Colon (tissue), 2 donors: ENCODE data around the gene PLEKHB2.
"Not testable (repeated sequence)": the region's sequence is repeated elsewhere in the genome, so short reads cannot be mapped to it uniquely, and the experiment has no call there.

ENCODE experiments used
- FAIRE-seq: peaks from 2 replicates; lab custom pipeline; 2012; peaks lifted over from hg19 to GRCh38; lab: Jason Lieb, UNC
- donor health status: control.
- donor health status: control.

The PLEKHB2 gene

GRCh38 chr2:131093696-131094462, 11.3 kb upstream of the PLEKHB2 start:
- no peak for FAIRE-seq

GRCh38 chr2:131094463-131095281, 10.5 kb upstream of the PLEKHB2 start:
- no peak for FAIRE-seq

GRCh38 chr2:131103165-131103564, 2.0 kb upstream of the PLEKHB2 start:
- no peak for FAIRE-seq

DNA sequence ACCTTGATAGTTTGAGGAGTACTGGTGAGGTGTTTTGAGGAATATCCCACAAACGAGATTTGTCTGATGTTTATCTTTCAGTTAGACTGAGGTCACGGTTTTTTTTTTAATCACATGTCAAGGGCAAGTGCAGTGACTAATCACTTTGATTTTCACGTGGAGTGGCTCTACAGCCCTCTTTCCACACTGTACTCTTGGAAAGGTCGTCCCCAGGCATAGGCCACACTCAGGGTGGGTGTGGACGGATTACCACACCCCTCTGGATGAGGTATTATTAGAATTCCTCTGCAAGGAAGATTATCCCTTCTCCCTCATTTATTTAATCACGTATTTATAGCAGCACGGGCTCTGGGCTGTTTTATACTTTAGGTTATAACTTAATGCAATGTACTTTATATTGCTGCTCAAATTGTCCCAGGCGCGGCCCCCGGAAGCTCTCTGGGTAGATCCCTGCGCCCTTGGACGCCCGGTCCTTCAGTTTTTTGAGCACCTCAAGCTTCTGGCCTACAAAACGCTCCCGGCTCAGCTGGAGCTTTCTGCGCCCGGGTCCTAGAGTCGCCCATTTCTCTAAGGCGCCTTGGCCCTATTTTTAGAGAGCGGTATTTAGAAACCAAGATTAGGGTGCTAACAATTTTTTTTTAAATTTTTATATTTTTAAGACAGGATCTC, 515 bp upstream of the PLEKHB2 start:
- no peak for FAIRE-seq

DNA sequence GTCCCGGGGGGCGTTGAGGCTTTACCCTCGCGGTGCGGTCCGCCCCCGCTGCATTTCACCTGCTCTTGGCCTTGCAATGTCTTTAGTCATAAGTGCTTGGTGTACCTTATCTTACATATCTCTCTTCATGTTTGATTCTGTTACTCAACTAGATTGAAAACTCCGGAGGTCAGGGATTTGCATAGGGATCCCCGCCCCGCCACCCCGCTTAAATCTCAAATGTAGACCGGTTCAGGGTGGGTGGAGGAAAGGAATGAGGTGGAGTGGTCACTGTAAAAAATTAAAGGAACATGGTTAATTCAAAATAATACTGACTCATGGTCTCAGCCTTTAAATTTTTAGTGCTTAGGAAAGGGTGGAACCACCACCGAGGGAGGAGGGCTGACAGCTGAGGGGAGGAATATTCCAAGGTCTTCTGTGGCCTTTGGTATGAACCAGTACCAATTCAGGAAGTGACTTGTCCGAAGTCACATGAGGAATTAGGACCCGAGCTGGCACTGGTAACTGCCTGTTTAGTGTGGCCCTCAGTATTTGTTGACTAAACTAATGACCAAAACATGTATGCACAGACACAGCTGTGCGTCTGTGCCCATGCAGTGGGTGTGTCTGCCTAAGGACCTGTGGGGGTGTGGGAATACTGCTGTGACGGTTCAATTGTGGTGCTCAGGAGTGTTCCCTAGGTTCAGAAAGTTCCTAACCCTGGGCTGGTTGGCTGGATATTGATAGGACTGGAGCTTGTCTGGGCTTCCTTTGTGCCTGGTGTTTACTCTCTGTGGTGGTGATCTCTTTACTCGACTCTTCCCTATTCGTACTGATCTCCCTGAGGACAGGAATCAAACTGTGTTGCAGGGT, 1.0 kb downstream of the PLEKHB2 start:
- no peak for FAIRE-seq

DNA sequence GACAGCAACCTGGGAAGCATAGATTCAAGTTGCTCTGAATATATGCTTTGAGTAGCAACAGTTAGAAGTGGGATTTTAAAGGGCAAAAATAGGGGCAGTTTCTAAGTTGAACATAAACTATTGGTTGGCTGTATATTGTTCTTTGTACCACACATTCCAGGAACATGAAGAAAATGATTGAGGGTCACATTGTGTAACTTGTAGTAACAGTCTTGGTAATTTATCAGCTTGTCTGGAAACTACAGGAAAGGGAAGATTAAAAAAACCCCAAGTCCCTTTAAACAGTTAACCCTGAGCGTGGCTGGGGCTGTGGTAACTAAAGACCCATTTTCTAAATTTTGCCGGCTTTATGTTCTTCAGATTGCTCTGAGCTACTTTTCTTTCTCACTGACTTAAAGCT, 7.4 kb downstream of the PLEKHB2 start:
- FAIRE-seq = no peak

GRCh38 chr2:131113566-131114227, 8.6 kb downstream of the PLEKHB2 start:
- no peak for FAIRE-seq

GRCh38 chr2:131114950-131115349, 9.8 kb downstream of the PLEKHB2 start:
- not testable (repeated sequence) for FAIRE-seq

DNA sequence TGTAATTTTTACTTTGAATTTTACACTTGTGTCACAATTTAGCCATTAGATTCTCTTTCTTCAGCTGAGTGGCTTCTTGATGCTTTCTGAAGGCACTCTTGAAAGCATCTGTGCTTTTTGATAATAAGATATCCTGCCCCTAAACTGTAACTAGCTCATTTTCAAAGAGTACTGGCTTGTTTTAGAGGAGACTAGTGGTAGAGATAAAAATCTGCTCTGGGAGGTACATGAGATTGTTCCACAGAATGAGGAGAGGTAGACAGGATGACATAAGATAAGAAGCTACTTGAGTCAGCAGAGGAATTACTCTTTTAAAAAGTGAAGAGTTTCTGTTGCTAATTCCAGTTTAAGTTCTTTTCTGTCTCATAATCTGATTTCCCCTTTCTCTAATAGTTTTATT, 10.6 kb downstream of the PLEKHB2 start:
- no peak for FAIRE-seq

GRCh38 chr2:131120815-131121317, 15.7 kb downstream of the PLEKHB2 start:
- no peak for FAIRE-seq

- no peak for FAIRE-seq
Observed at GRCh38 chr2:131121464-131121863, 16.3 kb downstream of the PLEKHB2 start.

- FAIRE-seq = no peak
Observed at GRCh38 chr2:131122496-131122895, 17.4 kb downstream of the PLEKHB2 start.

DNA sequence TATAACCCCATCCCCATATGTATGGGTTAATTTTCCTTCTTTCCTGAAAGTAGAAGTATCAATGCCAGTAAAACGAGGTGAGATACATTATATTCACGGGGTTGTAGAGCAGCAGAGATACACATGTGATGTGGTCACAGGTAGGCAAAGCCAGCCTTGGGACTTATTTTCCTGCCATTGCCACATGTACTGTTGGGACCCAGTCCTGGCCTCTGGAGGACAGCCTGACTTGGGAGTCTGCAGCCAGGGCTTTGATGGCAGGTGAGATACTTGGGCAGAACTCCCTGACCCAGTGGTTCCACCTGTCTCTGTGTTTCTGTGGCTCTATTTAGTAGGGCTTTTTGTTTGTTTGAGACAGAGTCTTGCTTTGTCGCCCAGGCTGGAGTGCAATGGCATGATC, 18.1 kb downstream of the PLEKHB2 start:
- no peak for FAIRE-seq

- no peak for FAIRE-seq
Observed at GRCh38 chr2:131125195-131125757, 20.1 kb downstream of the PLEKHB2 start.

GRCh38 chr2:131126436-131126835, 21.3 kb downstream of the PLEKHB2 start:
- no peak for FAIRE-seq

- no peak for FAIRE-seq
Observed at GRCh38 chr2:131127076-131127475, 21.9 kb downstream of the PLEKHB2 start.

DNA sequence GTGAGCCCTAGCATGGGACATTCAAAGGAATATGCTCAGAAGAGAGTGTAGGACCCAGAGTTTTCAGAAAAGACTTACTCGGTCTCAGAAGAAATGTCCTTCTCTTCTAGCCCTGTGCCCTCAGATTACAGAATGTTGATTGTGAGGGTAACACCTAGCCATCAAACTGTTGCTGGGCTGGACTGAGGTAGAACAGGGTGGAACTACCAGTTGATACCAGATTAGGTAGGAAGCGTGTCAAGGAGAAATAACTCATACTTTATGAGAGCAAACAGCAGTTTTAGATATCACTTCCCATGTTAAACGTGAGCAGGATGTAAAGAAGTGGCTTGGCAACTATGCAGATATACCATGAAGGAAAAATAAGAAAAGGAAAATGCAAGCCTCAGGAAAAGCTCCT, 22.8 kb downstream of the PLEKHB2 start:
- FAIRE-seq = no peak

DNA sequence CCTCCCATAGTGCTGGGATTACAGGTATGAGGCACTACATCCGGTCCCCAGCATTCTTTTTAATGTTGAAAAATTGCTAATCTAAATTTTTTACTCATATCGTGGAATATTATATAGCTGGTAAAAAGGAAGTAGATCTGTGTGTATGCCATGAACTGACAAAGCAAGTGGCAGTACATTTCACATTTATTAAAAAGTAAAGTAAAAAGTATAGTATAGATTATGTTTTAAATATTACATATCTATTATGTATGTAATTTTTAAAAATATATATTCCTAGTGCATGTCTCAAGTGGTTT, 25.1 kb downstream of the PLEKHB2 start:
- FAIRE-seq = no peak

- FAIRE-seq = no peak
Observed at GRCh38 chr2:131132729-131133128, 27.6 kb downstream of the PLEKHB2 start.

- FAIRE-seq = no peak
Observed at GRCh38 chr2:131140581-131140980, 35.4 kb downstream of the PLEKHB2 start.

DNA sequence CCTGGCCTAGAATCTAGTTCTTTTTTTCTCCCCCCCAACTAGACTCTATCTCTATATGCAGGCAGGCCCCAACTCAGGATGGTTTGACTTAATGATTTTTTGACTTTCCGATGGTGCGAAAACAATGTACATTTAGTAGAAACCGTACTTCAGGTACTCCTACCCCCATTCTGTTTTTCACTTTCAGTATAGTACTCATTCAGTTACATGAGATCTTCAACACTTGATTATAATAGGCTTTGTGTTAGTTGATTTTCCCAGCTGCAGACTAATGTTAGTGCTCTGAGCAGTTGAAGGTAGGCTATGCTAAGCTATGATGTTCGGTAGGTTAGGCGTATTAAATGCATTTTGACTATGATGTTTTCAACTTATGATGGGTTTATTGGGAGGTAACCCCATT, 37.7 kb downstream of the PLEKHB2 start:
- FAIRE-seq = no peak
